Neural progenitor cell (in vitro differentiated cells): ENCODE data around the gene SPON1. TPM values are rescaled to one million over a fixed set of nuclear protein-coding genes. Genes with fewer than 3 reads are reported as not detected.
"Not testable (repeated sequence)": the region's sequence is repeated elsewhere in the genome, so short reads cannot be mapped to it uniquely, and the experiment has no call there.

Experiments used
- DNase-seq: peaks from one replicate; pipeline ENCODE4 v3.0.0-alpha.2; 2016; ENCODE audit warnings: low spot score
- H2AFZ ChIP-seq: fragments of 200-600 bp; sonication (generic); replicated peaks from 2 replicates; pipeline ENCODE4 v1.6.1; 2016; ENCODE audit warnings: antibody characterized with exemption
- H3F3A ChIP-seq: fragments of 200-600 bp; sonication (generic); 2 replicates; pipeline ENCODE4 v1.6.1; 2016; ENCODE audit warnings: antibody characterized with exemption, low read depth
- H3K27ac ChIP-seq: fragments of 200-600 bp; sonication (generic); 2 replicates; pipeline ENCODE4 v1.5.1; 2016; ENCODE audit warnings: mild to moderate bottlenecking
- H3K27me3 ChIP-seq: fragments of 200-600 bp; sonication (generic); 2 replicates; pipeline ENCODE4 v1.6.1; 2016; ENCODE audit warnings: mild to moderate bottlenecking, moderate library complexity
- H3K36me3 ChIP-seq: fragments of 200-600 bp; sonication (generic); 2 replicates; pipeline ENCODE4 v1.5.1; 2016
- H3K4me1 ChIP-seq: fragments of 200-600 bp; sonication (generic); 2 replicates; pipeline ENCODE4 v1.6.1; 2016; ENCODE audit warnings: mixed run types
- H3K4me2 ChIP-seq: fragments of 200-600 bp; sonication (generic); 2 replicates; pipeline ENCODE4 v1.6.1; 2016
- H3K4me3 ChIP-seq: fragments of 200-600 bp; sonication (generic); 2 replicates; pipeline ENCODE4 v1.5.1; 2016
- H3K79me2 ChIP-seq: fragments of 200-600 bp; sonication (generic); 2 replicates; pipeline ENCODE4 v1.6.1; 2016; ENCODE audit warnings: low read depth
- H3K9ac ChIP-seq: fragments of 200-600 bp; sonication (generic); 2 replicates; pipeline ENCODE4 v1.6.1; 2016
- H3K9me3 ChIP-seq: fragments of 200-600 bp; sonication (generic); 2 replicates; pipeline ENCODE4 v1.5.1; 2016; ENCODE audit warnings: low read depth
- H4K20me1 ChIP-seq: fragments of 200-600 bp; sonication (generic); 2 replicates; pipeline ENCODE4 v1.6.1; 2016; ENCODE audit warnings: low read depth
- H3K27ac Mint-ChIP-seq: 3 replicates; pipeline ENCODE4 v1.8.0; 2021; ENCODE audit warnings: mixed read lengths
- H3K27me3 Mint-ChIP-seq: 2 replicates; pipeline ENCODE4 v1.8.0; 2022; ENCODE audit warnings: low read depth, mild to moderate bottlenecking, inconsistent platforms, moderate library complexity, mixed read lengths; ENCODE audit not compliant: insufficient read depth
- H3K36me3 Mint-ChIP-seq: 3 replicates; pipeline ENCODE4 v1.8.0; 2021; ENCODE audit warnings: mixed read lengths
- H3K4me1 Mint-ChIP-seq: 3 replicates; pipeline ENCODE4 v1.8.0; 2021; ENCODE audit warnings: mixed read lengths
- H3K4me3 Mint-ChIP-seq: 3 replicates; pipeline ENCODE4 v1.8.0; 2021; ENCODE audit warnings: mild to moderate bottlenecking, moderate library complexity, mixed read lengths
- H3K9me3 Mint-ChIP-seq: 3 replicates; pipeline ENCODE4 v1.8.0; 2020; ENCODE audit warnings: mixed read lengths
- EZH2 ChIP-seq: fragments of 200-600 bp; sonication (generic); IDR thresholded peaks from 2 replicates; pipeline ENCODE4 v1.6.1; 2017; ENCODE audit warnings: antibody characterized with exemption, mild to moderate bottlenecking, moderate library complexity
- EZH2phosphoT487 ChIP-seq: fragments of 200-600 bp; sonication (generic); IDR thresholded peaks from 2 replicates; pipeline ENCODE4 v1.6.1; 2017; ENCODE audit warnings: antibody characterized with exemption
- total RNA-seq: library from RNA; depleted of rRNA; stranded (reverse); fragments of >200 nt; gene quantifications from 2 replicates; pipeline ENCODE4 v1.2.3, GENCODE V29; 2015; ENCODE audit warnings: low replicate concordance
- TF ChIP-seq, protein P1 (sequence below): fragments of 200-600 bp; sonication (generic); IDR thresholded peaks from 2 replicates; pipeline ENCODE4 v1.5.1; 2017; ENCODE audit warnings: antibody characterized with exemption, mild to moderate bottlenecking

SPON1 gene
- total RNA-seq, 1 donor from 2014 or later, result 35.4 TPM

DNA sequence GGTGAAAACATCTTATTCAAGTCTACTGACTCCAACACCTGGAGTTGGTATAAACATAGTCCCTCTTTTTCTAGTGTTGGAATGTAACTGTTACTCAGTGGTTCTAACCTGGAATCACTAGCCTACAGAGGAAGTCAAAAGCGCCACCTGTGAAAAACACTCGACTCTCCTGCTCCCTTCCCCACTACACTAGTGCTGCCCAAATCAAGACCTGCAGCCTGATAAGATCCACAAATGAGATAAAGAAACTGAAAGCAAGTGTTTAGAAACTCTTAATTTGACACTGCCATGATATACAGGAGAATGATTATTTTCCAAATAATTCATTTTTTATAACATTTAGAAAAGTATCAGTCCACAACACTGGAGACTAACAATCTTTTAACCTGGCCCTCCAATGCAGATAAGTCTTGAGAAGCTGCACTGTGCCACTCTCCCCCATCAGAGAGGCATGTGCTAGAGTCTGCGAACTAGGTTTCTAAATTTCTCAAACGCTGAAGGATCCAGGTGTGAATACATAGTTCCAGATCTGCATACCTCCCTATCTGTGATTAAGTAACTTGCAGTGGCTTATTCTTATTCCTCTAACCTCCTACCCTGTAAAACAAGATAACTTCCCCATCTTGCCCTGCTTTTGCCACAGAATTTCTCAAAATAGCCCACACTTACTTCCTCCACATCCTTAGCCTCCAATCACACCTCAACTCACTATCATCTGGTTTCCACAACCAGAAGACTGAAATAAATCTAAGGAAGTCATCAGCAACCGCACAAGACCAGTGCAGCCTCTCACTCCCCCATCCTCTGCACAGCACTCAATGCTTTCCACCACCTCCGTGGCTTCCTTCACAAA lies 308.4 kb downstream of the SPON1 start:
- peaks cover 17% of the 10 kb centered on the region for H3K36me3 Mint-ChIP-seq
- no peak for DNase-seq
- H4K20me1 ChIP-seq, result no peaks in the 10 kb centered on the region
- peak overlapping the region; percentile 22 for H3K27ac Mint-ChIP-seq
- H3K4me3 ChIP-seq, result no peak overlapping the region
- H2AFZ ChIP-seq, result no peak overlapping the region
- H3K4me3 Mint-ChIP-seq, result no peak overlapping the region
- no peaks in the 10 kb centered on the region for H3K27me3 ChIP-seq
- H3K4me1 ChIP-seq, result peaks cover 8% of the 10 kb centered on the region
- no peak overlapping the region for H3K4me2 ChIP-seq
- no peak overlapping the region for H3K9ac ChIP-seq
- no peaks in the 10 kb centered on the region for H3K36me3 ChIP-seq
- peaks cover 15% of the 10 kb centered on the region for H3K4me1 Mint-ChIP-seq
- no peak for TF ChIP-seq EZH2phosphoT487
- no peak for TF ChIP-seq EZH2
- TF ChIP-seq, protein P1, sequence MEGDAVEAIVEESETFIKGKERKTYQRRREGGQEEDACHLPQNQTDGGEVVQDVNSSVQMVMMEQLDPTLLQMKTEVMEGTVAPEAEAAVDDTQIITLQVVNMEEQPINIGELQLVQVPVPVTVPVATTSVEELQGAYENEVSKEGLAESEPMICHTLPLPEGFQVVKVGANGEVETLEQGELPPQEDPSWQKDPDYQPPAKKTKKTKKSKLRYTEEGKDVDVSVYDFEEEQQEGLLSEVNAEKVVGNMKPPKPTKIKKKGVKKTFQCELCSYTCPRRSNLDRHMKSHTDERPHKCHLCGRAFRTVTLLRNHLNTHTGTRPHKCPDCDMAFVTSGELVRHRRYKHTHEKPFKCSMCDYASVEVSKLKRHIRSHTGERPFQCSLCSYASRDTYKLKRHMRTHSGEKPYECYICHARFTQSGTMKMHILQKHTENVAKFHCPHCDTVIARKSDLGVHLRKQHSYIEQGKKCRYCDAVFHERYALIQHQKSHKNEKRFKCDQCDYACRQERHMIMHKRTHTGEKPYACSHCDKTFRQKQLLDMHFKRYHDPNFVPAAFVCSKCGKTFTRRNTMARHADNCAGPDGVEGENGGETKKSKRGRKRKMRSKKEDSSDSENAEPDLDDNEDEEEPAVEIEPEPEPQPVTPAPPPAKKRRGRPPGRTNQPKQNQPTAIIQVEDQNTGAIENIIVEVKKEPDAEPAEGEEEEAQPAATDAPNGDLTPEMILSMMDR, result no peak
- H3K27ac ChIP-seq, result no peak overlapping the region
- no peaks in the 10 kb centered on the region for H3F3A ChIP-seq
- H3K9me3 Mint-ChIP-seq, result peaks cover 4% of the 10 kb centered on the region
- H3K79me2 ChIP-seq, result no peaks in the 10 kb centered on the region
- H3K27me3 Mint-ChIP-seq, result peaks cover 8% of the 10 kb centered on the region
- H3K9me3 ChIP-seq, result no peaks in the 10 kb centered on the region

DNA sequence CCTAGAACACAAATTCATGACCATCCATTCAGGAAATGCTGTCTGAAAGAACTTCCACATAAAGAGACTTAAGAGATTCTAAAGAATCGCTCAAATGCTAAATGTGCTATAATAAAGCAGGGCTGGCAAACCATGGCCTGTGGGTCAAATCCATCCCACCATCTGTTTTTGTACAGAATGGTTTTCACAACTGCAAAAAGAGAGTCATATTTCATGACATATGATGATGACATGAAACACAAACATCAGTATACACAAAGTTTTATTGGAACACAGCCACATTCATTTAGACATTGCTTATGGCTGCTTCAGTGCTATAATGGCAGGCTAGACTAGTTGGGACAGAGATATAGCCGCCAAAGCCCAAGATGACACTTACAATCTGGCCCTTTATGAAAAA lies 311.4 kb downstream of the SPON1 start:
- peaks cover 9% of the 10 kb centered on the region for H3K9me3 Mint-ChIP-seq
- H3K4me1 Mint-ChIP-seq, result peaks cover 15% of the 10 kb centered on the region
- H3K4me3 ChIP-seq, result no peak overlapping the region
- no peaks in the 10 kb centered on the region for H3K9me3 ChIP-seq
- H3K4me2 ChIP-seq, result no peak overlapping the region
- H3K36me3 Mint-ChIP-seq, result peaks cover 18% of the 10 kb centered on the region
- H3K79me2 ChIP-seq, result no peaks in the 10 kb centered on the region
- H3K27ac ChIP-seq, result no peak overlapping the region
- no peaks in the 10 kb centered on the region for H3K27me3 ChIP-seq
- peaks cover 8% of the 10 kb centered on the region for H3K4me1 ChIP-seq
- no peak overlapping the region for H3K27ac Mint-ChIP-seq
- no peak overlapping the region for H3K9ac ChIP-seq
- no peak for DNase-seq
- H3K27me3 Mint-ChIP-seq, result peaks cover 14% of the 10 kb centered on the region
- H3K4me3 Mint-ChIP-seq, result no peak overlapping the region
- no peak overlapping the region for H2AFZ ChIP-seq
- H3K36me3 ChIP-seq, result no peaks in the 10 kb centered on the region
- no peaks in the 10 kb centered on the region for H4K20me1 ChIP-seq
- TF ChIP-seq EZH2phosphoT487, result no peak
- TF ChIP-seq, protein P1, result no peak
- TF ChIP-seq EZH2, result no peak
- peaks cover 3% of the 10 kb centered on the region for H3F3A ChIP-seq

DNA sequence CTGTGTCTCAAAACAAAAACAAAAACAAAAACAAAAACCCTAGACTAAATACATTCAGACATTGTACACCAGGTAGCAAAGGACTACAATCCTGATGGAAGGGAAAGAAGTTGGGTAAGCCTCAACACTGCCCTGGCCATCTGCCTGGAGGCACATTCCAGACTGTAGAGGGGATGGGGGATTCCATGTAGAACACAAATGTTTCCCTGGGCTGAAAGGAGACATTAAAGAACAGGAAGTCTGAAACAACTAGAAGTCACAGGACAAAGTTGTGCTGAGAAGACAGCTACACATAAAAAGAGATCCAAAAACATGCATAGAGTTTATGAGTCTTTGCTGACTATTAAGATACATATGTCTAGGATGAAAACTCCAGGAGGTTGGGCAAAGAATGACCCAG lies 312.6 kb downstream of the SPON1 start:
- no peaks in the 10 kb centered on the region for H3K27me3 ChIP-seq
- TF ChIP-seq, protein P1, result no peak
- TF ChIP-seq EZH2, result no peak
- TF ChIP-seq EZH2phosphoT487, result no peak
- no peak overlapping the region for H3K9ac ChIP-seq
- Mint-ChIP-seq H3K4me3 (no peak overlapping the region), H3K4me1 (peaks cover 15% of the 10 kb centered on the region), H3K27me3 (peaks cover 14% of the 10 kb centered on the region), H3K27ac (peak overlapping the region; percentile 25), H3K9me3 (peaks cover 9% of the 10 kb centered on the region), H3K36me3 (peaks cover 20% of the 10 kb centered on the region)
- H3K27ac ChIP-seq, result peak overlapping the region; percentile 57
- H4K20me1 ChIP-seq, result no peaks in the 10 kb centered on the region
- no peak overlapping the region for H2AFZ ChIP-seq
- peaks cover 8% of the 10 kb centered on the region for H3K4me1 ChIP-seq
- no peak for DNase-seq
- H3F3A ChIP-seq, result peaks cover 3% of the 10 kb centered on the region
- H3K9me3 ChIP-seq, result no peaks in the 10 kb centered on the region
- H3K4me2 ChIP-seq, result no peak overlapping the region
- H3K4me3 ChIP-seq, result no peak overlapping the region
- no peaks in the 10 kb centered on the region for H3K36me3 ChIP-seq
- no peaks in the 10 kb centered on the region for H3K79me2 ChIP-seq

DNA sequence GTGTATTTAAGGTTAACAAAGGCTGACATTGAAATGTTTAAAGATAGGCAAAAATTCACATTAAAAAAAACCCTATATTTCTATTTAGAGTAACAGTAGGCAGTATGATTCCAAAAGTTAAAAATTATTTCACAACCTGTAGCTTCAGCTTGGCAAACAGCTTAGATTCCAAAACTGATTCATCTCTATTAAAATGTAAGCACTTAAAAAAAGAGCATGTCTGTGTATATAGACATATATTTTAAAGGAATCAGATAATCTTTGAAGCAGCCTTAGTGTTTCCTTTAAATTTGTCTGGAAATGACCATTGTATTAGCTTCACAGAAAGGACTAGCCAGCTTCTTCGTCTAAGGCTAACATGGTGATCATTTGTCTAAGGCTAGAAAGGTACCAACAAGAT lies 316.3 kb downstream of the SPON1 start:
- not testable (repeated sequence) for H3K4me1 ChIP-seq, H3K27ac ChIP-seq, H4K20me1 ChIP-seq, H3K4me3 ChIP-seq, H3K9ac ChIP-seq, H3K9me3 ChIP-seq, H3K36me3 ChIP-seq, H3K27me3 ChIP-seq, H3F3A ChIP-seq, H3K27ac Mint-ChIP-seq, H3K9me3 Mint-ChIP-seq, H3K79me2 ChIP-seq, H2AFZ ChIP-seq, H3K4me3 Mint-ChIP-seq, H3K4me2 ChIP-seq, DNase-seq
- peaks cover 15% of the 10 kb centered on the region for H3K4me1 Mint-ChIP-seq
- H3K36me3 Mint-ChIP-seq, result peaks cover 19% of the 10 kb centered on the region
- H3K27me3 Mint-ChIP-seq, result peaks cover 12% of the 10 kb centered on the region
